Measurements from ENCODE around the gene EBP.

The EBP gene

DNA sequence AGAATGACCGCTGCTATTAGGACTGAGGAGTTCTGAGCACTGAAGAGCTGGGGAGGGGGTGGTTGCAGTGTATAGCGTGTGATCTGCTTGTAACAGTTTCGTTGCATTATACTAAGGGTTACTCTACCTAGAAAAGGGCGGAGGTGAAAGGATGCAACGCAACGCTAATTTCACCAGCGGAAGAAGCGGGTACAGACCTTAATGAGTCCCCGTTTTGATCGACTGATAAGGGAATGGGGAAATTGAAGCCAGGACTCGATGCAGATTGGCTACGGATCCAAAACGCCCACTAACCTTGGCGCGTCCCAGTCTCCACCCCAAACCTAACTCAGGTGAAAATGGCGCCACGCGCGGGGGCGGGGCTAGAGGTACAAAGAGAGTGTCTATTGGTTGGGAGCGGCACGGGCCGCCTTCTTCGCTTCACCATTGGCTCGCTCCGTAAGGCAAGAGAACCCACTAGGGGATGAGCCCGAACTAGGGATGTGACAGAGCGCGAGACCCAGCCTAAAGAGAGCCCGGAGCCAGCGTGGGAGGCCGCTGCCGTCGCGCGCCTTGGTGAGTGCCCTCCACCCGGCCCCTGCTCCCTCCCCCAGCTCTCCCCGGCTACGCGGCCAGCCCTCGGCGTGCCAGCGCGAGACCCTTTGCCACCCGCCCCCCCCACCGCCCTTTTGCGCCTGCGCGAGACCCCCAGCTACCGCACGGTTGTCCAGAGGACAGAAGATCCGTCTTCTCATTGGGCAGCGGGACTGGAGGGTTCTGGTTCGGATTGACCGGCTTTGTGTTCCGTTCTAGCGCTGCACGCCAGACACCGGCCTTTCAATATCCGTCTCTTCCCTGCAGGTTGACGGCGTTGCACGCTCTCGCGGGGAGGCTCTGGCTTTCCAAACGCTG is at the start of gene EBP:
Gene EBP (plus strand): TSS at position 456 of the 891 bp plus-strand sequence. CDS start 1,964 bp downstream, outside the sequence.
- peak; percentile 88 for DNase-seq (ENCODE audit: low spot score)

DNA sequence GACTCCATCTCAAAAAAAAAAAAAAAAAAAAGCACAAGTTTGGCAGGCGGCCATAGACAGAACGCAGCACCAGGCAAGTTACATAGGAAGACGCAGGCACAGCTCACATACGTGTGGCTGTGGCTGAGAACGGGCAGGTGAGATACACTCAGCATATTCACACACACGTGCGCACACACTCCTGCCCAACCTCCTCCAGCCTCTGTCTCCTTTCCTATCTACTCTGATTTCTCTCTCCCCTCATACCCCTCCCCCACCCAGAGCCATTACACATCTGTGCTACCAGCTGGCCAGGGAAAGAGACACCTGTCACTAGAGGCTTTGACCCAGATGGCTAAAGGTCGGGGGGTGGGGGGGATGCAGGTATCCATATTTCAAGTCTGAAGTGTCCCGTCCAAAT is 49.4 kb upstream of the EBP start:
- DNase-seq (ENCODE audit: low spot score), result no peak

DNA sequence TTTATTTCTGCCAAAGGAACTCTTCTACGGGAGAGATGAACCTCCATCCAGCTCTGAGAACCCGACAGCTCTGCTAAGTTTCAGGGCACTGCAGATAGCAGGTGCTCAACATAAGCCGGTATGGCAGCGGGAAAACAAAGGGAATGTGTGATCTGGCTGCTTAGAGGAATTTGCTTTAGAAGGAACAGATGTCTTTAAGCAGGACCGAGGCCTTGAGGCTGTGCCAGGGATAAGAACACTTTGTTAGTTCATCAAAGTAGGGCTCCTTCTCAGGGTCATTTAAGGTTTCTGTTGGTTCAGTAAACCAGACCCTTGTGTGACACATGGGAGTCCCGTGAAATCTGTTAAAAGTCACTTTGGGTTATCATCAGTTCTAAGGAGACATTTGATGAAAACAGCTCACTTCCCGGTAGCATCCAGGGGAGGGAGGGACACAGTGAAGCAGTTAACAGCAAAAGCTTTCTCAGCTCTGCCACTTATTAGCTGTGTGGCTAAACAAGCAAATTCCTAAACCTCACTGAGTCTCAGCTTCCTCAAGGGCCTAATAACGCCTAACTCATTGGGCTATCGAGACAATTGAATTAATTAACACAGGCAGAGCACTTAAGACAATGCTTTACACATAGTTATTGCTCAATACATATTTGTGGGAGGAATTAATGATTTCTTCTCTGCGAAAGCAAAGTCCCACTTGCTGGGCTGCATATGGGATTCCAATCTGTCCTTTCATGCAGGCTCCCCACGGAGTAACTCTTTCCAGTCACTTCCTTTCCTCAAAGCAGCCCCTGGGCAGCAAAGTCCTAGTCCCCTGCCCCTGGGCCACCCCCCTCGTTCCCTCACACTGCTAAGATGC is 48.5 kb upstream of the EBP start:
- no peak for DNase-seq (ENCODE audit: low spot score)

DNA sequence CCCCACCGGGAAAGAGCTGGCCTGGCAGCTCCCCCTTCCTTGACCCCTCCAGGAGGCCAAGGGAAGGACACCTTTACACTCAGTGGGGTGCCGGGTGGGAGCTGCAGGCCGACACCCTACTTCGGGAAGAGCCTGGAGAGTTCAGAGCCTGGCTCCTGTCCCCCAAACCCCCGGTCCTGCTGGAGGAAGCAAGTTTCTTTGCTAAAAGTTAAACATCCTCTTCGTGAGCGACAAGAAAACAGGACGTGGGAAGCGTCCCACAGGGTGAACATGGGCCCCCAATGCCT is 48.0 kb upstream of the EBP start:
- DNase-seq (ENCODE audit: low spot score), result no peak

DNA sequence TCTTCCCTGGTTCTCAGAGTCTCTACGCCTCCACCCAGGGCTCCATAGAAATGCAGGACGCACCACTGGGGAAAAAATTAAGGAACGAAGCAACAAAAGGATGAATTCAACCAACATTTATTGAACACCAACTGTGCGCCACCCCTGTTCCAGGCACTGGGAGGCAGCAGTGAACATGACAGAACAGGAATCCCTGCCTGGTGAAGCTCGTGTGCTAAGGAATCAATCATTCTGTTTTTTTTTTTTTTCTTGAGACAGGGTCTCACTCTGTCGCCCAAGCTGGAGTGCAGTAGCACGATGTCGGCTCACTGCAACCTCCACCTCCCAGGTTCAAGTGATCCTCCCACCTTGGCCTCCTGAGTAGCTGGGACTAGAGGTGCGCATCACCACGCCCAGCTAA is 47.5 kb upstream of the EBP start:
- no peak for DNase-seq (ENCODE audit: low spot score)

DNA sequence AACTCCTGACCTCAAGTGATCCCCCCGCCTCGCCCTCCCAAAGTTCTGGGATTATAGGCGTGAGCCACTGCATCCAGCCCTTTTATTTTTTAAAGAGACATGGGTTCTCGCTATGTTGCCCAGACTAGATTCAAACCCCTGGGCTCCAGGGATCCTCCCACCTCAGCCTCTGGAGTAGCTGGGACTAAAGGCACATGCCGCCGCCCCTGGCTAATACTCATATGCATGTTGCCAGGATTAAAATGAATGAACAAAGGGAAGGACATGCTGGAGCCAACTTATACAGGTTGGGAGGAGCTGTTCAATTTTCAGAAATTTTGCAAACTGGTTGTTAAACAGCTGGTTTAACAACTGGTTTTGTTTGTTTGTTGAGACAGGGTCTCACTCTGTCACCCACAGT is 47.0 kb upstream of the EBP start:
- DNase-seq (ENCODE audit: low spot score), result no peak

DNA sequence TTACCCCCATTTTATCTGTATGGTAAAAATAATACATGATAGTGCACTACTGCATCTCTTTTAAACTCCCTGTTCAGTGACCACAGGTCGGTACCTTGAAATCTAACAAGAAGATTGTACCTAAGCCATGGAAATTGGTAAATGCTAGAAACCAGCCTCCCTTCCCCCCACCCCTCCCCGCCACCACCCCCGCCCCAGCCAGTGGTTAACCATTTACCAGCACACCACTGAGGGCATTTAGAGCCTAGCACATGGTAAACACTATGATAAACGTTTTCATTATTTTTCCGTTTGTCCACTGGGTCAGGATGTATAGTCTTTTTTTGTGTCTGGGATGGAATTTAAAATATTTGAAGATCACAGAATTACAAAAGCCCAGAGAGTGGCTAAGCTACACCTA is 46.3 kb upstream of the EBP start:
- no peak for DNase-seq (ENCODE audit: low spot score)

DNA sequence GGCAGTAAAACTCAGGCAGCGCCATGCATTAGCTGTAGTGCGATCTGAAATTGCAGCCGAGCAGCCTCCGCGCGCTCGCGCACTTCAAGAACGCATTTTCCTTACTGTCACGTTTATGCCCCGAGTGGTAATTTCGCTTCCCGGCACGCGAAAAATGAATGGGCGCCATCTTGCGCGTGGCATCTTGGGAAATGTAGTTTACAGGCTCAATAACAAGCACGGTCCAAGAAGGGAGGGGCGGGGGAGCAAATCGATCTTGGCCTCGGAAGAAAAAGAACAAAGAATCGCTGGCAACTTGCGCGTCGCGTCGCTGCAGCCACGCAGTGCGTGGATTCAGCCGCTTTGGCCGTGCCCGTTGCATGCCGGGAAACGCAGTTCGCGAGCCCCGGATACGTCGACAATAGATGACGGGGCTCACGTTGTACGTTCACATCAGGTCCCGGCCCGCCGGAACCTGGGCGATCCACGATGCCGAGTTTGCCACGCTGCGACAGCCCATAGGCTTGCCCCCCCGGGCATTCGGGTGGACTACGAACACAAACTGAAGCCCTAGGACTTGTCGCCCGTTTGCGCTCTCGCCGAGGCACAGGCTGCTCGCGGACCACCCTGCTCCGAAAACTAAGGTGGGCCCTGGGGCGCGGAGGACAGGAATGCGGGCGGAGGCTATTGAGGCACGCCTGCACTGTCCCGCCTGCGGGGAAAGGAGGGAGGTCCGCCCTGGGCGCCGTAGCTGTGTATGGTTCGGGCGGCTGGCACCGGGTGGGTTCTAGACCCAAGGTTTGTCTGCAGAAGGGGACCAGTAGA is 45.6 kb upstream of the EBP start, which contains the start of gene FTSJ1:
Gene FTSJ1 (plus strand): TSS at position 426 of the 804 bp plus-strand sequence. CDS start 1,849 bp downstream, outside the sequence.
- DNase-seq (ENCODE audit: low spot score), result peak; percentile 76

DNA sequence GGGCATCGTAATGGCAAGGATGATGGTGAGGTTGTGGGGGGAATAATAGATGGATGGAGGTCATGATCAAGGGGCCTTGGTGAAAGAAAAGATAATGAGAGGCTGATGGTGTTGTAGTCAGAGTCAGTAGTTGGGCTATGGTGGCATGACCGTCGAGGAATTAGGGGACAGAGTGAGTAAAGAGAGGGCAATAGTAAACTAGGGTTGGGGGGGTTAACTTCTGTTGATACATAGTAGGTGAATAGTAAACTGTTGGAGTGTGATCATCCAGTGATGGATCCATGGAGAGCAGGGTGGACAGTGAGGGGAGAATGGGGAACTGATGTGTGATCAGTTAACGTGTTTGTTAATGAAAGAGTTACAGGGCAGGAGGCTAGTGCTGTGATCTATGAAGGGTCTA is 44.7 kb upstream of the EBP start:
- no peak for DNase-seq (ENCODE audit: low spot score)

DNA sequence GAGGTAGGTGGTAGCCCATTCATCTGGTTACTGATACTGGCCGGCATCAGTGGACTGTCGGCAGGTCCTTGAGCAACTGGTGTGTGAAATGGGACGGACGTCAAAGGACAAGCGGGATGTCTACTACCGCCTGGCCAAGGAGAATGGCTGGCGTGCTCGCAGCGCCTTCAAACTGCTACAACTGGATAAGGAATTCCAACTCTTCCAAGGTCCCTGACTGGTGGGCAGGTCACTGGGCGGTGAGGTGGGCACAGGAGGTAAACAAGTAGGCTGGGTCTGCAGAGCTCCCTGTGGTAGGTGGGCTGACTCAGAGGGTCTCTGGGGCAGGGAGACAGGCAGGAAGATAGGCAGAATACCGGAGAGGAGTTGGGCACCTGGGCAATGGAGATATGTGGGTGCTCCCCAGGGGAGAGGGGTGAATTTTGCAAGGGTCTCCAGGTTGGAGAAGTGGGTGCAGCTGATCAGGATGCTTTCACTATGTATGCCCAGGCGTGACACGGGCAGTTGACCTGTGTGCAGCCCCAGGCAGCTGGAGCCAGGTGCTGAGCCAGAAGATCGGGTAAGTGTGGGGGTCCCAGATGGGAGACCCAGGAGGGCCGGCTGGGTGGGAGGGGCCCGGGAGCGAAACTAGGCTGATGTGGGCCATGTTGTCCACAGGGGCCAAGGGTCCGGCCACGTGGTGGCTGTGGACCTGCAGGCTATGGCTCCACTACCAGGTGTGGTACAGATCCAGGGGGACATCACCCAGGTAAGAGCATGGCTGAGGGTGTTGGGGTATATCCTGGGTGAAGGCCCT is 43.5 kb upstream of the EBP start:
- no peak for DNase-seq (ENCODE audit: low spot score)

DNA sequence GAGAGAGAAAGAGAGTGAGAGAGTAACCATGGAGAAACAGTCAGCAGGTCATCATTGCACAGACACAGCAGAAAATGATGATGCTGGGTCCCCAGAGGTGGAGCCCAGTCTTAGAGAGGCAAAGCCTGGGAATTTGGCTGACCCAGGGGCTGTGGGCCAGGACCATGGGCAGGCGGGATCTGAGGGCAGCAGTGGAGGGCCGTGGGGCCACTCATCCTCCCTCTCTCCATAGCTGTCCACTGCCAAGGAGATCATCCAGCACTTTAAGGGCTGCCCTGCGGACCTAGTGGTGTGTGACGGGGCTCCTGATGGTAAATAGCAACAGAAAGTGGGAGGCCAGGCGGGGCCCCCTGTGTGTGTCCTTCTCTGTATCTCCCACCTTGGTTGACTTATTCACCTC is 42.8 kb upstream of the EBP start:
- no peak for DNase-seq (ENCODE audit: low spot score)

DNA sequence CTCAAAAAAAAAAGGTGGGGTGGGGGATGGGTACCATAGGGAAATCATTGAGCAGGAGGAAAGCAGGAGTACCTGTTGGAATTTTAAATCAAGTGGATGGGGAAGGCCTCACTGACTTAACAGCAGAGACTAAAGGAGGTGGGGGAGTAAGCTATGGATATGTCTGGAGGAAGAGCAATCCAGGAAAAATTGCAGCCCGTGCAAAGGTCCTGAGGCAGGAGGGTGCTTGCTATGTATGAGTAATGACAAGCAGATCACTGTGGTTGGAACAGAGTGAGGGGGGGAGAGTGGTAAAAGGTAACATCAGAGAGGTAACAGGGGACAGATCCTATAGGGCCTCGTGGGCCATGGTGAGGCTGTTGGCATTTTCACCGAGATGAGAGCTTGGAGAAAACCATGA is 41.5 kb upstream of the EBP start:
- no peak for DNase-seq (ENCODE audit: low spot score)

DNA sequence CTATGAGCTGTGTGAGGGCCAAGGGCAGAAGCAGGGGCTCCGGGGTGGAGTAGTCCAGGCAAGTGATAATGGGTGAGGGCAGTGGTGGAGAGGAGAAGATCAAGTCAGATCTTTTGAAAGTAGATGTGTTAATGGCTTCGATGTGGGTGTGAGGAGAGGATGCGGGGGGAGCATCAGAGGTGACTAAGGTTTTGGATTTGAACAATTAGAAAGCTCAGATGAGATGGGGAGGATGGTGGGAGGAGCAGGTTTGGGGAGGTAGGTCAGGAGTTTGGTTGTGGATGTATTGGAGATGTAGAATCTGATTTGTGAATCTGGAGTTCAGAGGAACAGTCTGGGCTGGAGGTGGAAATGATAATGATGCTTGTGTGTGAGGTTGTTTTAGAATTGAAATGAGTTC is 41.0 kb upstream of the EBP start:
- no peak for DNase-seq (ENCODE audit: low spot score)

DNA sequence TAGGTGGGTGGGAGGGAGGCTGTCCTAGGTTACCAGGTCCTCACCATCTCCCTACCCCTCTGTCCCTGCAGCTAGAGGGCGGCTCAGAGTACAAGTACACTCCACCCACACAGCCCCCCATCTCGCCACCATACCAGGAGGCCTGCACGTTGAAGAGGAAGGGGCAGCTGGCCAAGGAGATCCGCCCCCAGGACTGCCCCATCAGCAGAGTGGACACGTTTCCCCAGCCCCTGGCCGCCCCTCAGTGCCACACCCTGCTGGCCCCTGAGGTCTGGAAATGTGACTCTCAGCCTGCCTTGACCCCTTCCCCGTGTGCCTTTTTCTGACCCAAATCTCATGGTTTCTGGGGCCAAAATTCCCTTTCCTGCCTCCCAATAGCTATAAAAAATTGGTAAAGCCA is 39.1 kb upstream of the EBP start:
- DNase-seq (ENCODE audit: low spot score), result no peak

DNA sequence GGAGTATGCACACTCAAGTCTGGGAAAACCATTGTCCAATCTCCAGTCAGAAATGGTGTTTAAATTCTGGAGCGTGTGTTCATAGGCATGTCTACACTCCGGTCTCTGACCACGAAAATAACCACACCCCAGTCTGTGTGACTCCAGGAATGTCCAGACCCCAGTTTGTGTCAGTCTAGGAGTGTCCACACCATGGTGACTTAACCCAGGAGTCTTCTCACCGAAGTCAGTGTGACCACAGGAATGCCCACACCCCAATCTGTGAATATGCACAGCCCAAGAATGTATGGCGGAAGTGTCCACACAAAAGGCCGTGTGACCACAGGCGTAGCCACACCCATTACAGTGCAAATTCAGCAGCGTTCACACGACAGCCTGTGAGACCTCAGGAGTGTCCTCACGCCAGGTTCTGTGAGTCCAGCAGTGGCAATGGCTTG is 34.2 kb upstream of the EBP start:
- DNase-seq (ENCODE audit: low spot score), result no peak

DNA sequence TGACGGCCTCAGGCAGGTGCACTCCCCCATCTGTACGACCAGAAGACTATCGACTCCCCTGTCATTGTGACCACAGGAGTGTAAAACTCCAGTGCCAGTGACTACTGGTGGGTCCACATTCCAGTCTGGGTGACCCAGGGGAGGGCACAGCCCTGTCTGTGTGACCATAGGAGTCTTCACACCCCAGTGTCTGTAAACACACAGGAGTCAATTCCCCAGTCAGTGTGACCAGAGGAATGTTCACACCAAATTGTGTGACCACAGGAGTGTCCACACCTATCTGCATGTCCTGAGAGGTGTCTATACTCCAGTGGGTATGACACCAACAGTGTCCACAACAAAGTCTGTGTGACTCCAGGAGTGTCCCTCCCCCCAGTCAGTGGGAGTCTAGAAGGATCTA is 33.6 kb upstream of the EBP start:
- DNase-seq (ENCODE audit: low spot score), result no peak

DNA sequence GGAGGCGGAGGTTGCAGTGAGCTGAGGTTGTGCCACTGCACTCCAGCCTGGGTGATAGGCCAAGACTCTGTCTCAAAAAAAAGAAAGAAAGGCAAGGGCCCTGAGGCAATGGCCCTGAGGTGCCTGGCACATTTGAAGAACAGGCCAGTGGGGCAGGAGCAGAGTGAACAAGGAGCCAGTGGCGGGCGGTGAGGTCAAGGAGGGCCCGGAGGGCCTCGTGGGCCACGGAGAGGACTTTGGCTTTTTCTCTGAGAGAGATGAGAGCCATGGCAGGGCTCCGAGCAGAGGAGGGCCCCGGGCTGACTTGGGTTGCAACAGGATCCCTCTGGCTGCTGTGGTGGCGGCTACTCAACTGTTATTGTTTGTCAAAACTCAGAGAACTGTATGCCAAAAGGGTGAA is 32.3 kb upstream of the EBP start:
- no peak for DNase-seq (ENCODE audit: low spot score)

DNA sequence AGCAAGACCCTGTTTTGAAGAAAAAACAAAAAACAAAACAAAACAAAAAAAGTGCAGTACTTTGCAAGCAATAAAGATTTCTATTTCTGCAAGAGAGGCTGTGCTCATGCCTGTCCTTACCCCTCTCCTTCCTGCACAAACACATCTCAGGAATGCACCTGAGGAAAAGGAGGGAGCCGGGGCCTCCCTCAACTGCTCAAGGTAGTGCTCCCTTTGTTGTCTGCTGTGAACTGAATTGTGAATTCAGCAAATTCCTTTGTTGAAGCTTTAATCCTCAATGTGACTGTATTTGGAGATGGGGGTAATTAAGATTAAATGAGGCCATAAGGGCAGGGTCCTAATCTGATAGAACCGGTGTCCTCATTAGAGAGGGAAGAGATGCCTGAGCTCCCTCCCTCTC is 31.7 kb upstream of the EBP start:
- DNase-seq (ENCODE audit: low spot score), result no peak

DNA sequence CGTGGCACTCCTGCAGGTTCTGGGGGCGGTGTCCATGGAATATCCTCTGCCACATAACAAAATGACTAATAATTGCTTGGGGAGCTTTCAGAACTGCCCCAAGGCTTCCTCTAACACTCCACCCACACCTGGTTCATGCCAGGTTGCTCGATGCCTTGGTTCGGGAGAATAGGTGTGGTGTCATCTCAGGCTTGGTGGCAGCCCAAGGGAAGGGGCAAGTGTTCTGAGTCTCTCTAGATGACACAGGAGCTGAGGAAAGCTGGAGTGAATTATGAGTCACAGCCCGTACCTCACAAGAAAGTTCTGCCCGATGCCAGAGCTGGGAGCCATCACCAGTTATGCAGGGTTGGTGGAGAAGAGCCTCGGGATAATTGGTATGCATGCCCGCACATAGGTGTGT is 30.9 kb upstream of the EBP start:
- DNase-seq (ENCODE audit: low spot score), result no peak

DNA sequence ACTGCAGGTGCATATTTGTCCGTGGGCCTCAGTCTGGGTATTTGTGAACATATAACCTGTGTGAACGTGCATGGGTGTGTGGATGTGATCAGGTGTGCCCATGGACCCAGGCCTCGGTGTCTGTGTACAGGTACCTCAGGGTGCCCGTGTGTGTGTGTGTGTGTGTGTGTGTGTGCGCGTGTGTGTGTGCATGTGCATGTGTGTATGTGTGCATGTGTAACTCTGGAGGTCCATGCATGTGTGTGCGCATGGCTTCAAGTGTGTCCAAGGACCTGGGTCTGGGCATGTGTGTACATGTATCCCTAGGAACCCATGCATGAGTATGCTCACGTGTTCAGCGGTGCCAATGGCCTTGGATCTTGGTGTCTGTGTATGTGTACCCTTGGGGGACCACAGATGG is 29.8 kb upstream of the EBP start:
- DNase-seq (ENCODE audit: low spot score), result no peak

DNA sequence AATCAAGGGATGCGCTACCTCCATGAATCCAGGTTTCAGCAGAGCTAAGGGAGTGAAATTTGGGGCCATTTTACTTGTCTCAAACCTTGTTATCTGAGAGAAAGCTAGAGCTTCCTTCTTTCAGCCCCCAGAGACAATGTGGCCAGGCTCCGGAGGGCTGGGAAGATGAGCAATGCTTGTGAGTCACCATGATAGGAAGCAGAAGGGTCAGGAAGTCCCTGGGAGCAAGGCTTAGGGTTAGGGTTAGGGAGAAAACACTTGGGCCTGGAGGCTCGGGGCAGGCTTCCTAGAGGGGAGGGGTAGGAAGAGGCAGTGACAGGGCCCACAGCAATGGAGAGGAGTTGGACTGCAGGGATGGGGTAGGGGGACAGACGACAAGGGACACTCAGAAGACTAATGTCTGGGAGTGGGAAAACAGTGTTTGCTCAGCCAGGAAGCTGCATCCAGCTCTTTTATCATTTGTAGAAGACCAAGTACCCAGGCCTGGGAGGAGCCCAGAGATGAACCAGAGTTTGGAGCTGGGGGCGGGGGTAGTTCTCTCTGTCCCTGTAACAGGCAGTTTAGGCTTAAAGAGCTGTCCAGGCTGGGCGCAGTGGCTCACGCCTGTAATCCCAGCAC is 29.2 kb upstream of the EBP start:
- no peak for DNase-seq (ENCODE audit: low spot score)
